Suprapubic skin (tissue), 4 donors: ENCODE data around the gene CCL16. TPM values are rescaled to one million over a fixed set of nuclear protein-coding genes. Genes with fewer than 3 reads are reported as not detected.

ENCODE experiments used
- DNase-seq, 2 donors: peaks; one replicate each; pipeline ENCODE4 v3.0.0-alpha.2; 2019; ENCODE audit warnings: low spot score in 2 of 2
- H3K27ac ChIP-seq: fragments of 200-600 bp; sonication (generic); one replicate; pipeline ENCODE4 v1.5.1; 2019
- H3K27me3 ChIP-seq: fragments of 200-600 bp; sonication (generic); one replicate; pipeline ENCODE4 v1.5.1; 2019
- H3K36me3 ChIP-seq: fragments of 200-600 bp; sonication (generic); one replicate; pipeline ENCODE4 v1.5.1; 2019
- H3K4me1 ChIP-seq: fragments of 200-600 bp; sonication (generic); one replicate; pipeline ENCODE4 v1.5.1; 2019
- H3K4me3 ChIP-seq: fragments of 200-600 bp; sonication (generic); one replicate; pipeline ENCODE4 v1.5.1; 2019; ENCODE audit warnings: mild to moderate bottlenecking
- H3K9me3 ChIP-seq: fragments of 200-600 bp; sonication (generic); one replicate; pipeline ENCODE4 v1.5.1; 2019
- EP300 ChIP-seq: sonication (generic); formaldehyde crosslinking; IDR thresholded peaks from one replicate; pipeline ENCODE4 v1.6.1; 2017; ENCODE audit warnings: antibody characterized with exemption
- POLR2A ChIP-seq, 2 donors: fragments of 450-650 bp; IDR thresholded peaks; one replicate each; pipeline ENCODE4 v1.6.1; 2017; ENCODE audit warnings: antibody characterized with exemption in 2 of 2, mild to moderate bottlenecking in 2 of 2, moderate library complexity in 2 of 2
- POLR2AphosphoS5 ChIP-seq, 3 donors: sonication (generic); formaldehyde crosslinking; IDR thresholded peaks; one replicate each; pipeline ENCODE4 v1.6.1; 2017; ENCODE audit warnings: antibody characterized with exemption in 3 of 3
- WGBS: methylation state at CpG from one replicate; pipeline ENCODE4 v1.1.5; 2018; 5-methylcytosine and 5-hydroxymethylcytosine counted together
- total RNA-seq, 4 donors: library from RNA; depleted of rRNA; stranded (reverse); fragments of >200 nt; gene quantifications; one replicate each; pipeline ENCODE4 v1.1.0, GENCODE V29; 2016
- TF ChIP-seq, protein P1 (sequence below), 2 donors: fragments of 200-600 bp in 1 of 2; fragments of 450-650 bp in 1 of 2; sonication (generic) in 1 of 2; IDR thresholded peaks; one replicate each; pipeline ENCODE4 v1.5.1; 2016 to 2019; ENCODE audit warnings: antibody characterized with exemption in 2 of 2, mild to moderate bottlenecking in 1 of 2, moderate library complexity in 1 of 2

The CCL16 gene
- total RNA-seq, 4 donors from 2014 or later, result not detected

DNA sequence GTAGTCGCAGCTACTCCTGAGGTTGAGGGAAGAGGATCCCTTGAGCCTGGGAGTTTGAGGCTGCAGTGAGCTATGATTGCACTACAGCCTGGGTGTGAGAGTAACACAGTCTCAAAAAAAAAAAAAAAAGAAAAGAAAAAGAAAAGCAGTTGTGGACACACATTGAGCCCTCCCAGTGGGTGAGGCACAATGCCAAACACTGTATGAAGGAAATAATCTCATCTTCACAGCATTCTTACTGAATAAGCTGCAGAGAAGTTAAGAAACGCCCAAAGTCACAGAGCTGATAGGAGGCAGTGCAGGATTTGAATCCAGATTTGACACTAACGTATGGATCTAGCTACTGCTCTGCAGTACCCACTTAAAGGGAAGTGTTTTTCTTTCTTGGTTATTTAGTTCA lies 31.9 kb downstream of the CCL16 start:
- Histone ChIP-seq H3K4me3 (no peak overlapping the region), H3K9me3 (no peaks in the 10 kb centered on the region), H3K36me3 (no peaks in the 10 kb centered on the region), H3K4me1 (no peaks in the 10 kb centered on the region), H3K27me3 (no peaks in the 10 kb centered on the region), H3K27ac (no peak overlapping the region)
- DNase-seq, result no peak
- TF ChIP-seq, protein P1, sequence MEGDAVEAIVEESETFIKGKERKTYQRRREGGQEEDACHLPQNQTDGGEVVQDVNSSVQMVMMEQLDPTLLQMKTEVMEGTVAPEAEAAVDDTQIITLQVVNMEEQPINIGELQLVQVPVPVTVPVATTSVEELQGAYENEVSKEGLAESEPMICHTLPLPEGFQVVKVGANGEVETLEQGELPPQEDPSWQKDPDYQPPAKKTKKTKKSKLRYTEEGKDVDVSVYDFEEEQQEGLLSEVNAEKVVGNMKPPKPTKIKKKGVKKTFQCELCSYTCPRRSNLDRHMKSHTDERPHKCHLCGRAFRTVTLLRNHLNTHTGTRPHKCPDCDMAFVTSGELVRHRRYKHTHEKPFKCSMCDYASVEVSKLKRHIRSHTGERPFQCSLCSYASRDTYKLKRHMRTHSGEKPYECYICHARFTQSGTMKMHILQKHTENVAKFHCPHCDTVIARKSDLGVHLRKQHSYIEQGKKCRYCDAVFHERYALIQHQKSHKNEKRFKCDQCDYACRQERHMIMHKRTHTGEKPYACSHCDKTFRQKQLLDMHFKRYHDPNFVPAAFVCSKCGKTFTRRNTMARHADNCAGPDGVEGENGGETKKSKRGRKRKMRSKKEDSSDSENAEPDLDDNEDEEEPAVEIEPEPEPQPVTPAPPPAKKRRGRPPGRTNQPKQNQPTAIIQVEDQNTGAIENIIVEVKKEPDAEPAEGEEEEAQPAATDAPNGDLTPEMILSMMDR (IDR thresholded peaks at IDR 0.05), result no peak
- TF ChIP-seq POLR2A (IDR thresholded peaks at IDR 0.05) (no peak), EP300 (no peak), POLR2AphosphoS5 (IDR thresholded peaks at IDR 0.05) (no peak)
- WGBS, result 70% methylated on average over 3 of the region's 3 CpGs

- DNase-seq, result no peak
- no peaks in the 10 kb centered on the region for H3K4me1 ChIP-seq
- no peak for TF ChIP-seq EP300
- no peak for TF ChIP-seq POLR2A (IDR thresholded peaks at IDR 0.05)
- TF ChIP-seq, protein P1 (IDR thresholded peaks at IDR 0.05), result no peak
- no peak for TF ChIP-seq POLR2AphosphoS5 (IDR thresholded peaks at IDR 0.05)
- no peak overlapping the region for H3K27ac ChIP-seq
- H3K4me3 ChIP-seq, result no peak overlapping the region
- WGBS, result 88% methylated on average over 7 of the region's 7 CpGs
- peaks cover 11% of the 10 kb centered on the region for H3K27me3 ChIP-seq
- H3K36me3 ChIP-seq, result no peaks in the 10 kb centered on the region
- H3K9me3 ChIP-seq, result no peaks in the 10 kb centered on the region
These were observed 33.2 kb downstream of the CCL16 start for GRCh38 chr17:35948092-35948491.

GRCh38 chr17:35947156-35947585 lies 34.1 kb downstream of the CCL16 start:
- H3K4me3 ChIP-seq, result no peak overlapping the region

DNA sequence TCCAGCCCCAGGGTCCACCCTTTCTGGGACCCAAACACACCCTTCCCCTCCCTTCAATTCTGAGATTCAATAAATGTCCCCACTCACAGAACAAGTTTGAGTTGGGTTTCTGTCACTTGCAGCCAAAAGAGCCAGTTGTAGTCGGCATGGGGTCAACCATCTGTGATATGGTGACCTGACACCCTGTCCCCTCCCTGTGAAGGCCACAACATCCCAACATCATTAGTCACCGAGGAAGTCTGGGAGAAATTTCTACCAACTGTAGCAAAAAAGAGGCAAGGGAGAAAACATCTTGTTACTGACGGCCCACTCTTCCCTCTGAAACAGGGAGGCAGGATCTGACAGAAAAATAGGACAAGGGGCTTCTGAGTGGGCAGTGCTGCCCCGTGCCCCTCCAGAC lies 37.1 kb downstream of the CCL16 start:
- 83% methylated on average over 4 of the region's 4 CpGs for WGBS
- H3K27me3 ChIP-seq, result peaks cover 12% of the 10 kb centered on the region
- no peak overlapping the region for H3K27ac ChIP-seq
- no peaks in the 10 kb centered on the region for H3K36me3 ChIP-seq
- H3K4me3 ChIP-seq, result no peak overlapping the region
- no peak for TF ChIP-seq POLR2AphosphoS5 (IDR thresholded peaks at IDR 0.05)
- TF ChIP-seq POLR2A (IDR thresholded peaks at IDR 0.05), result no peak
- TF ChIP-seq, protein P1 (IDR thresholded peaks at IDR 0.05), result no peak
- TF ChIP-seq EP300, result no peak
- no peak for DNase-seq
- no peaks in the 10 kb centered on the region for H3K4me1 ChIP-seq
- H3K9me3 ChIP-seq, result no peaks in the 10 kb centered on the region

More at GRCh38 chr17:35947156-35947585, 34.1 kb downstream of the CCL16 start:
- Histone ChIP-seq H3K9me3 (no peaks in the 10 kb centered on the region), H3K36me3 (no peaks in the 10 kb centered on the region), H3K4me1 (no peaks in the 10 kb centered on the region), H3K27ac (no peak overlapping the region), H3K27me3 (peaks cover 12% of the 10 kb centered on the region)
- 37% methylated on average over 12 of the region's 12 CpGs for WGBS
- DNase-seq, result no peak
- no peak for TF ChIP-seq POLR2A (IDR thresholded peaks at IDR 0.05)
- TF ChIP-seq, protein P1 (IDR thresholded peaks at IDR 0.05), result peak; percentile 11 to 68
- no peak for TF ChIP-seq EP300
- no peak for TF ChIP-seq POLR2AphosphoS5 (IDR thresholded peaks at IDR 0.05)

DNA sequence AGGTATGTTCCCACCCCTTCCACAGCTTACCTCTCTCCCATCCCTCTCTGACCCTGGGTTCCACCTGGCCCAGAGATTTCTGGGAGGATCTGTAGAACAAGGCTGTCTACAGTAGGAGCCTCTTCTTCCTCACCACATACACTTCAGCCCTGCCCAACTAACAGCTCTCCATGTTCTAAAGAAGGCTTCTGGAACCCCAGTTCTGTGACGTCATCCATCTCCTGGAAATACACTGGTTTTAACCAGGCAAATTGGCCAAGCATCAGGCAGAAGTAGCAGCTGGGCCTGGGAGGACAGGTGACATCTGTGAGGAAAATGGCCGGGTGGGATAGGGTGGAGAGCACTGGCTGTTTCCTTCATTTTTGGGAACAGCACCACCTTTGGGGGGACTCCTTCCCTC lies 37.8 kb downstream of the CCL16 start, which contains the start of gene LYZL6:
LYZL6 (minus strand) TSS at position 177 of the 400 bp plus-strand sequence. CDS start 4,357 bp downstream, outside the sequence.
- Histone ChIP-seq H3K36me3 (no peaks in the 10 kb centered on the region), H3K9me3 (no peaks in the 10 kb centered on the region), H3K4me1 (no peaks in the 10 kb centered on the region), H3K4me3 (no peak within 1 kb of the TSS), H3K27ac (no peak within 1 kb of the TSS), H3K27me3 (peaks cover 12% of the 10 kb centered on the region)
- WGBS, result 48% methylated on average over 2 of the region's 2 CpGs
- TF ChIP-seq, protein P1 (IDR thresholded peaks at IDR 0.05), result no peak
- no peak for TF ChIP-seq POLR2AphosphoS5 (IDR thresholded peaks at IDR 0.05)
- no peak for TF ChIP-seq EP300
- no peak for TF ChIP-seq POLR2A (IDR thresholded peaks at IDR 0.05)
- no peak for DNase-seq
